Measurements from ENCODE around the gene ODC1. TPM values are rescaled to one million over a fixed set of nuclear protein-coding genes. Genes with fewer than 3 reads are reported as not detected.

ODC1 gene
- total and polyA plus RNA-seq, 2 of the 4 experiments (the other 2 are of a cell fraction): 117 to 204 TPM

- peaks cover 3 to 4% of the 10 kb centered on the region in 2 experiments; a peak in 1 of 4 replicates for H3K79me1 ChIP-seq (ENCODE audit: low read depth in 1 of 2, low read length in 2 of 2)
- H3K27ac ChIP-seq (ENCODE audit: insufficient read depth, low read length): no peak overlapping the region
- H4K91ac ChIP-seq (ENCODE audit: insufficient read depth, low read depth, low read length): no peak overlapping the region
- H3K27me3 ChIP-seq (ENCODE audit: control insufficient read depth, insufficient read depth, low read length): no peaks in the 10 kb centered on the region
- H2AK9ac ChIP-seq (replicated peaks; ENCODE audit: low read depth, low read length, poor library complexity): no peak overlapping the region
- peaks cover 26% of the 10 kb centered on the region for H3K36me3 ChIP-seq (ENCODE audit: control insufficient read depth, insufficient read depth, low read length)
- H3K4me3 ChIP-seq (ENCODE audit: insufficient read depth, low read depth, low read length): no peak overlapping the region
- BruUV-seq (replicated peaks): no TSS peak
- TF ChIP-seq POLR2A (IDR thresholded peaks at IDR 0.05; ENCODE audit: low read depth, low read length): peak; percentile 44; the same call in 1 of the 2 replicates
- no peak for TF ChIP-seq RFX5 (IDR thresholded peaks at IDR 0.05; ENCODE audit: low read depth, low read length)
- no peak overlapping the region for H3K14ac ChIP-seq (replicated peaks; ENCODE audit: low read depth, low read length)
- H2BK5ac ChIP-seq (ENCODE audit: low read depth, low read length, poor library complexity, severe bottlenecking): no peak overlapping the region
- in situ Hi-C loops (cut with MboI; ENCODE audit: low sequenced_read_pairs) (no loop called here), dilution Hi-C loops (cut with HindIII; ENCODE audit: low sequenced_read_pairs, unreplicated experiment) (no loop called here), intact Hi-C loops (cut with micrococcal nuclease) (no loop called here)
- no peak overlapping the region for H2BK15ac ChIP-seq (ENCODE audit: low read depth, low read length)
- H3K4ac ChIP-seq (ENCODE audit: low read depth, low read length): no peak overlapping the region
- H3K9ac ChIP-seq (ENCODE audit: low read depth, low read length): no peak overlapping the region
- no peak overlapping the region for H3K56ac ChIP-seq (ENCODE audit: extremely low read depth, insufficient read depth, low read length)
- no peak overlapping the region for H3K4me2 ChIP-seq (ENCODE audit: low read depth, low read length)
- no peak overlapping the region for H2AFZ ChIP-seq (replicated peaks; ENCODE audit: low read length, poor library complexity)
- 88% methylated on average over 13 of the region's 14 CpGs; no CpG with 5 or more reads in 1 of the 2 experiments for WGBS, 2 experiments (ENCODE audit: extremely low coverage in 2 of 2, insufficient read length in 1 of 2)
- H2AK5ac ChIP-seq (ENCODE audit: low read depth, low read length): no peak overlapping the region
- no peak for ATAC-seq (ENCODE audit: low read depth)
- no peak overlapping the region for H4K5ac ChIP-seq (ENCODE audit: low read depth, low read length)
- H3K18ac ChIP-seq (ENCODE audit: low read depth, low read length): no peak overlapping the region
- no peaks in the 10 kb centered on the region for H3K9me1 ChIP-seq (ENCODE audit: insufficient read depth, low read length)
- no peak overlapping the region for H2BK120ac ChIP-seq (ENCODE audit: low read depth, low read length)
- H4K8ac ChIP-seq (ENCODE audit: low read depth in 2 of 2, low read length in 2 of 2): no peak overlapping the region
- no peak overlapping the region for H2BK20ac ChIP-seq (ENCODE audit: low read depth, low read length)
- DNase-seq: no peak
- H3K9me3 ChIP-seq (ENCODE audit: control insufficient read depth, insufficient read depth, low read length): no peaks in the 10 kb centered on the region
- CTCF ChIA-PET: no interaction called here
- H4K20me1 ChIP-seq (ENCODE audit: insufficient read depth, low read length): peaks cover 5% of the 10 kb centered on the region; the same call in 1 of the 2 replicates
- no peaks in the 10 kb centered on the region for H3K4me1 ChIP-seq (ENCODE audit: control insufficient read depth, insufficient read depth, low read length)
- H3K23ac ChIP-seq (ENCODE audit: low read depth, low read length): no peak overlapping the region
- POLR2A ChIA-PET (ENCODE audit: unreplicated experiment): interaction anchor here (0.6 kb wide), 1 partner anchor 559 kb away, joined by 6 read pairs; no protein-coding TSS in a partner anchor
Measured at GRCh38 chr2:10438688-10439087, 9.4 kb downstream of the ODC1 start.

All from IMR-90 (cell line).